AG10803 (cell line): Measurements from ENCODE around the gene ARID1A.

Experiments used
- DNase-seq: peaks from one replicate; pipeline ENCODE4 v3.0.0; 2010; ENCODE audit warnings: low read depth
- H3K4me3 ChIP-seq: 2 replicates; pipeline ENCODE4 v1.5.1; 2011; ENCODE audit warnings: mild to moderate bottlenecking, low read length, control low read depth
- TF ChIP-seq, protein P1 (sequence below): conservative IDR thresholded peaks from 2 replicates; pipeline ENCODE4 v1.5.1; 2011; ENCODE audit warnings: mild to moderate bottlenecking, low read length, control low read depth, inconsistent platforms

The ARID1A gene

GRCh38 chr1:26775666-26776065 is 79.9 kb downstream of the ARID1A start:
- DNase-seq, result no peak

DNA sequence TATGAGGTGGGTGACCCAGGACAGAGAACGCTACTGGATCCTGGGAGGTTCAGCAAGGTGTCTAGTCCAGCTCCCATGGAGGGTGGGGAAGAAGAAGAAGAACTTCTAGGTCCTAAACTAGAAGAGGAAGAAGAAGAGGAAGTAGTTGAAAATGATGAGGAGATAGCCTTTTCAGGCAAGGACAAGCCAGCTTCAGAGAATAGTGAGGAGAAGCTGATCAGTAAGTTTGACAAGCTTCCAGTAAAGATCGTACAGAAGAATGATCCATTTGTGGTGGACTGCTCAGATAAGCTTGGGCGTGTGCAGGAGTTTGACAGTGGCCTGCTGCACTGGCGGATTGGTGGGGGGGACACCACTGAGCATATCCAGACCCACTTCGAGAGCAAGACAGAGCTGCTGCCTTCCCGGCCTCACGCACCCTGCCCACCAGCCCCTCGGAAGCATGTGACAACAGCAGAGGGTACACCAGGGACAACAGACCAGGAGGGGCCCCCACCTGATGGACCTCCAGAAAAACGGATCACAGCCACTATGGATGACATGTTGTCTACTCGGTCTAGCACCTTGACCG is 83.4 kb downstream of the ARID1A start:
- H3K4me3 ChIP-seq, result no peak overlapping the region
- TF ChIP-seq, protein P1, sequence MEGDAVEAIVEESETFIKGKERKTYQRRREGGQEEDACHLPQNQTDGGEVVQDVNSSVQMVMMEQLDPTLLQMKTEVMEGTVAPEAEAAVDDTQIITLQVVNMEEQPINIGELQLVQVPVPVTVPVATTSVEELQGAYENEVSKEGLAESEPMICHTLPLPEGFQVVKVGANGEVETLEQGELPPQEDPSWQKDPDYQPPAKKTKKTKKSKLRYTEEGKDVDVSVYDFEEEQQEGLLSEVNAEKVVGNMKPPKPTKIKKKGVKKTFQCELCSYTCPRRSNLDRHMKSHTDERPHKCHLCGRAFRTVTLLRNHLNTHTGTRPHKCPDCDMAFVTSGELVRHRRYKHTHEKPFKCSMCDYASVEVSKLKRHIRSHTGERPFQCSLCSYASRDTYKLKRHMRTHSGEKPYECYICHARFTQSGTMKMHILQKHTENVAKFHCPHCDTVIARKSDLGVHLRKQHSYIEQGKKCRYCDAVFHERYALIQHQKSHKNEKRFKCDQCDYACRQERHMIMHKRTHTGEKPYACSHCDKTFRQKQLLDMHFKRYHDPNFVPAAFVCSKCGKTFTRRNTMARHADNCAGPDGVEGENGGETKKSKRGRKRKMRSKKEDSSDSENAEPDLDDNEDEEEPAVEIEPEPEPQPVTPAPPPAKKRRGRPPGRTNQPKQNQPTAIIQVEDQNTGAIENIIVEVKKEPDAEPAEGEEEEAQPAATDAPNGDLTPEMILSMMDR, result no peak
- no peak for DNase-seq

More at GRCh38 chr1:26775666-26776065, 79.9 kb downstream of the ARID1A start:
- no peak overlapping the region for H3K4me3 ChIP-seq
- TF ChIP-seq, protein P1, result no peak

DNA sequence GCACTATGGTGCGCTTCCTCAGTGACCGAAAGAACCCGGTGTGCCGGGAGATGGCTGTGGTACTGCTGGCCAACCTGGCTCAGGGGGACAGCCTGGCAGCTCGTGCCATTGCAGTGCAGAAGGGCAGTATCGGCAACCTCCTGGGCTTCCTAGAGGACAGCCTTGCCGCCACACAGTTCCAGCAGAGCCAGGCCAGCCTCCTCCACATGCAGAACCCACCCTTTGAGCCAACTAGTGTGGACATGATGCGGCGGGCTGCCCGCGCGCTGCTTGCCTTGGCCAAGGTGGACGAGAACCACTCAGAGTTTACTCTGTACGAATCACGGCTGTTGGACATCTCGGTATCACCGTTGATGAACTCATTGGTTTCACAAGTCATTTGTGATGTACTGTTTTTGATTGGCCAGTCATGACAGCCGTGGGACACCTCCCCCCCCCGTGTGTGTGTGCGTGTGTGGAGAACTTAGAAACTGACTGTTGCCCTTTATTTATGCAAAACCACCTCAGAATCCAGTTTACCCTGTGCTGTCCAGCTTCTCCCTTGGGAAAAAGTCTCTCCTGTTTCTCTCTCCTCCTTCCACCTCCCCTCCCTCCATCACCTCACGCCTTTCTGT is 84.6 kb downstream of the ARID1A start:
- no peak overlapping the region for H3K4me3 ChIP-seq
- TF ChIP-seq, protein P1, result no peak
- no peak for DNase-seq

DNA sequence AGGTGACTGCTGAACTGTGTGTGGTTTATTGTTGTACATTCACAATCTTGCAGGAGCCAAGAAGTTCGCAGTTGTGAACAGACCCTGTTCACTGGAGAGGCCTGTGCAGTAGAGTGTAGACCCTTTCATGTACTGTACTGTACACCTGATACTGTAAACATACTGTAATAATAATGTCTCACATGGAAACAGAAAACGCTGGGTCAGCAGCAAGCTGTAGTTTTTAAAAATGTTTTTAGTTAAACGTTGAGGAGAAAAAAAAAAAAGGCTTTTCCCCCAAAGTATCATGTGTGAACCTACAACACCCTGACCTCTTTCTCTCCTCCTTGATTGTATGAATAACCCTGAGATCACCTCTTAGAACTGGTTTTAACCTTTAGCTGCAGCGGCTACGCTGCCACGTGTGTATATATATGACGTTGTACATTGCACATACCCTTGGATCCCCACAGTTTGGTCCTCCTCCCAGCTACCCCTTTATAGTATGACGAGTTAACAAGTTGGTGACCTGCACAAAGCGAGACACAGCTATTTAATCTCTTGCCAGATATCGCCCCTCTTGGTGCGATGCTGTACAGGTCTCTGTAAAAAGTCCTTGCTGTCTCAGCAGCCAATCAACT is 85.5 kb downstream of the ARID1A start:
- TF ChIP-seq, protein P1, result no peak
- DNase-seq, result no peak
- H3K4me3 ChIP-seq, result no peak overlapping the region

GRCh38 chr1:26782521-26783212 is 86.9 kb downstream of the ARID1A start:
- DNase-seq, result no peak
- TF ChIP-seq, protein P1, result no peak
- no peak overlapping the region for H3K4me3 ChIP-seq

DNA sequence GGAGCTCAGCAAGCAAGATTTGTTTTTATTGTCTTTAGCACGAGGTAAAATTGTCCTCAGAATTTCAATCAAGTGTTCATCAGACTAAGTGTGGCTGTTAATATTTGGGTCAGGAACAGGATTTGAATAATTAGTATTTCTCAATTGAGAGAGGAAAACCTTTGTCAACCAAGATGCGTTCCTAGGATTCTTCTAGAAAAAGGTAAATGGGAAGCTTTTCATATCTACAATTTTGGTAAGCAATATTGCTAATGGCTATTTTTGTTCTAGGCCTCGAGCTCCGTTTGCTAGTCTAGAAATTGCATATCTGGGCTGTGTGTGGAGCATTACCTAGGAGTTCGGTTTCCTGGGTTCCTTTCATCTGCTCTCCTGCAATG is 87.8 kb downstream of the ARID1A start:
- H3K4me3 ChIP-seq, result no peak overlapping the region
- TF ChIP-seq, protein P1, result no peak
- DNase-seq, result no peak
